GM12878 (cell line): ENCODE measurements around the gene ADCY9. TPM values are rescaled to one million over a fixed set of nuclear protein-coding genes. Genes with fewer than 3 reads are reported as not detected.

Source experiments
- ATAC-seq: fragments of 200-7000 bp; cut with Tn5 transposase; 3 replicates; pipeline ENCODE4 v1.9.1; 2020; ENCODE audit warnings: mild to moderate bottlenecking, moderate library complexity
- BruUV-seq: library from RNA; stranded (reverse); fragments of 400-500 nt; replicated peaks from 2 replicates; lab custom pipeline; 2021; lab: Mats Ljungman, UMichigan
- CTCF ChIA-PET: fragments of 300-600 bp; sonication (Branson Sonifier 250); formaldehyde crosslinking; extraction: SDS; loops from one replicate; lab custom pipeline; 2021; ENCODE audit warnings: inconsistent platforms; lab: Yijun Ruan, JAX
- POLR2A ChIA-PET: fragments of 350-600 bp; formaldehyde crosslinking; extraction: SDS; loops from one replicate; lab custom pipeline; 2021; ENCODE audit warnings: inconsistent platforms; lab: Charles Lee
- RAD21 ChIA-PET: fragments of 300-600 bp; sonication (Branson Sonifier 250); formaldehyde crosslinking; loops from one replicate; lab custom pipeline; 2023; ENCODE audit warnings: antibody characterized with exemption; ENCODE audit not compliant: unreplicated experiment; lab: Charles Lee
- SMC1A ChIA-PET: fragments of 300-600 bp; sonication (Branson Sonifier 250); formaldehyde crosslinking; loops from one replicate; lab custom pipeline; 2023; ENCODE audit not compliant: unreplicated experiment, uncharacterized antibody; lab: Charles Lee
- DNase-seq: peaks from one replicate; pipeline ENCODE4 v3.0.0-alpha.2; 2011; ENCODE audit warnings: low read depth, low spot score
- FAIRE-seq: peaks from 3 replicates; lab custom pipeline; 2011; peaks lifted over from hg19 to GRCh38; lab: Jason Lieb, UNC
- H2AFZ ChIP-seq: 2 replicates; pipeline ENCODE4 v1.6.0; 2011; ENCODE audit warnings: low read depth, low read length, control low read depth; ENCODE audit not compliant: control insufficient read depth
- H3K27ac ChIP-seq: 2 replicates; pipeline ENCODE4 v1.5.1; 2011; ENCODE audit warnings: control low read depth; ENCODE audit not compliant: control insufficient read depth, insufficient read depth
- H3K27me3 ChIP-seq, 2 experiments: replicated peaks in 1 of 2; 2 replicates each; pipeline versions ENCODE4 v1.6.0 to v1.6.1; 2011; ENCODE audit warnings: low read length in 1 of 2; ENCODE audit not compliant: control insufficient read depth in 2 of 2, insufficient read depth in 2 of 2
- H3K36me3 ChIP-seq, 2 experiments: 2 replicates each; pipeline ENCODE4 v1.5.1; 2011; ENCODE audit warnings: low read length in 1 of 2; ENCODE audit not compliant: control insufficient read depth in 2 of 2, insufficient read depth in 2 of 2
- H3K4me1 ChIP-seq: 2 replicates; pipeline ENCODE4 v1.6.1; 2011; ENCODE audit warnings: mild to moderate bottlenecking, low read length, moderate library complexity, mixed read lengths; ENCODE audit not compliant: control insufficient read depth, insufficient read depth
- H3K4me2 ChIP-seq: 2 replicates; pipeline ENCODE4 v1.6.0; 2011; ENCODE audit warnings: control low read depth; ENCODE audit not compliant: control insufficient read depth, insufficient read depth
- H3K4me3 ChIP-seq: fragments of 200-600 bp; sonication (generic); 2 replicates; pipeline ENCODE4 v1.5.1; 2016
- H3K79me2 ChIP-seq: 2 replicates; pipeline ENCODE4 v1.6.0; 2011; ENCODE audit warnings: low read length; ENCODE audit not compliant: control insufficient read depth, insufficient read depth
- H3K9ac ChIP-seq: 2 replicates; pipeline ENCODE4 v1.8.0; 2011; ENCODE audit warnings: low read length, control low read depth, mixed read lengths; ENCODE audit not compliant: control insufficient read depth, insufficient read depth
- H3K9me3 ChIP-seq: replicated peaks from 3 replicates; pipeline ENCODE4 v1.5.1; 2011; ENCODE audit warnings: mild to moderate bottlenecking, low read length; ENCODE audit not compliant: control insufficient read depth, insufficient read depth
- H4K20me1 ChIP-seq: 2 replicates; pipeline ENCODE4 v1.6.0; 2011; ENCODE audit not compliant: control insufficient read depth, insufficient read depth
- BCL3 ChIP-seq: IDR thresholded peaks from 2 replicates; pipeline ENCODE4 v1.6.1; 2011; ENCODE audit warnings: borderline replicate concordance, low read depth, mild to moderate bottlenecking, moderate library complexity, low read length; ENCODE audit not compliant: insufficient read depth, poor library complexity, severe bottlenecking
- CHD1 ChIP-seq: IDR thresholded peaks from 2 replicates; pipeline ENCODE4 v1.6.1; 2012; ENCODE audit warnings: low read depth, low read length, improper control_type of control experiment
- FOXM1 ChIP-seq: IDR thresholded peaks from 2 replicates; pipeline ENCODE4 v1.6.1; 2012; ENCODE audit warnings: low read depth, mild to moderate bottlenecking, inconsistent platforms, low read length, moderate library complexity
- KAT2A ChIP-seq: conservative IDR thresholded peaks from 2 replicates; pipeline ENCODE4 v1.6.1; 2011; ENCODE audit warnings: low read depth, low read length; ENCODE audit not compliant: control insufficient read depth
- NFXL1 ChIP-seq: fragments of 450-650 bp; IDR thresholded peaks from 2 replicates; pipeline ENCODE4 v1.6.1; 2017; ENCODE audit warnings: antibody characterized with exemption, mild to moderate bottlenecking, borderline replicate concordance
- NR2F1 ChIP-seq: fragments of 450-650 bp; conservative IDR thresholded peaks from 2 replicates; pipeline ENCODE4 v1.6.1; 2017; ENCODE audit warnings: mild to moderate bottlenecking
- POLR2A ChIP-seq: IDR thresholded peaks from 2 replicates; pipeline ENCODE4 v1.6.1; 2011; ENCODE audit warnings: low read depth, mild to moderate bottlenecking, low read length
- STAT1 ChIP-seq: fragments of 450-650 bp; conservative IDR thresholded peaks from 2 replicates; pipeline ENCODE4 v1.6.1; 2014; ENCODE audit warnings: antibody characterized with exemption, mild to moderate bottlenecking
- STAT3 ChIP-seq: IDR thresholded peaks from 2 replicates; pipeline ENCODE4 v1.6.1; 2011; ENCODE audit warnings: low read depth, low read length, improper control_type of control experiment
- TAF1 ChIP-seq: IDR thresholded peaks from 2 replicates; pipeline ENCODE4 v1.6.1; 2011; ENCODE audit warnings: mild to moderate bottlenecking, low read depth, low read length, borderline replicate concordance
- TBL1XR1 ChIP-seq: IDR thresholded peaks from 2 replicates; pipeline ENCODE4 v1.6.1; 2012; ENCODE audit warnings: low read depth, low read length, improper control_type of control experiment
- USF1 ChIP-seq: IDR thresholded peaks from 2 replicates; pipeline ENCODE4 v1.6.1; 2011; ENCODE audit warnings: borderline replicate concordance, low read depth, mild to moderate bottlenecking, moderate library complexity, mixed read lengths, low read length; ENCODE audit not compliant: insufficient read depth; ENCODE audit errors: extremely low read length
- ZBED1 ChIP-seq: IDR thresholded peaks from 2 replicates; pipeline ENCODE4 v1.6.1; 2016; ENCODE audit warnings: borderline replicate concordance
- ZNF622 ChIP-seq: fragments of 450-650 bp; IDR thresholded peaks from 2 replicates; pipeline ENCODE4 v1.6.1; 2017; ENCODE audit warnings: mild to moderate bottlenecking, inconsistent platforms
- WGBS: methylation state at CpG from one replicate; pipeline ENCODE4 v1.1.6; 2016; ENCODE audit warnings: low lambda C conversion rate; ENCODE audit not compliant: insufficient replicate concordance, insufficient coverage; ENCODE audit errors: missing lambda C conversion rate; 5-methylcytosine and 5-hydroxymethylcytosine counted together
- in situ Hi-C: fragments of 300-500 bp; cut with MboI; formaldehyde crosslinking; loops from 9 replicates; pipeline ENCODE4 v1.14.3; 2018; ENCODE audit warnings: mixed read lengths
- intact Hi-C: fragments of 100-400 bp; cut with micrococcal nuclease; formaldehyde crosslinking; loops from one replicate; pipeline ENCODE4 v1.14.2; 2022; ENCODE audit not compliant: unreplicated experiment
- polyA plus RNA-seq, 11 experiments: library from polyadenylated mRNA; depleted of rRNA in 4 of 11; unstranded in 6 of 11; stranded (reverse) in 5 of 11; fragments of >200 nt; fragmentation: Nextera tagmentation in 4 of 11; fragmentation: Illumina TruSeq in 1 of 11; extraction: Ambion mirVana in 4 of 11; extraction: Trizol in 1 of 11; gene quantifications; 1 replicate in 1 of 11; 2 replicates in 10 of 11; pipeline versions ENCODE4 v1.2.1 to v1.2.3, GENCODE V29; 2011 to 2016; ENCODE audit warnings: inconsistent platforms in 2 of 11, missing spikeins in 2 of 11, low read depth in 1 of 11
- total RNA-seq, 4 experiments: library from RNA; depleted of rRNA in 3 of 4; stranded (reverse); fragments of >200 nt in 3 of 4; fragmentation: Illumina TruSeq in 1 of 4; extraction: Trizol in 1 of 4; gene quantifications; 2 replicates each; pipeline versions ENCODE4 v1.2.1 to v1.2.3, GENCODE V29; 2013 to 2021

Gene ADCY9
- total and polyA plus RNA-seq, 10 of the 15 experiments (the other 5 are each of a cell fraction or from before 2014, with no cell fraction given), result 0.09 to 0.41 (median 0.15) TPM; not detected in 3

GRCh38 chr16:4101421-4102219, 14.6 kb downstream of the ADCY9 start:
- H3K36me3 ChIP-seq, result no peaks in the 10 kb centered on the region

GRCh38 chr16:4098501-4098900, 17.7 kb downstream of the ADCY9 start:
- ATAC-seq (no peak), FAIRE-seq (no peak), DNase-seq (no peak)
- in situ Hi-C loops, result no loop called here
- POLR2A ChIA-PET, result no interaction called here
- 74% methylated on average over 4 of the region's 4 CpGs for WGBS
- CTCF ChIA-PET, result interaction anchor here (1.1 kb wide), 1 partner anchor 155 kb away, joined by 3 read pairs; no protein-coding TSS in a partner anchor
- Histone ChIP-seq H3K4me1 (no peaks in the 10 kb centered on the region), H3K27ac (no peak overlapping the region), H3K4me2 (no peak overlapping the region), H4K20me1 (no peaks in the 10 kb centered on the region), H3K36me3 (no peaks in the 10 kb centered on the region), H3K79me2 (no peaks in the 10 kb centered on the region), H3K9ac (no peak overlapping the region), H3K27me3 (no peaks in the 10 kb centered on the region), H3K9me3 (no peaks in the 10 kb centered on the region), H3K4me3 (no peak overlapping the region), H2AFZ (no peak overlapping the region)
- RAD21 ChIA-PET, result no interaction called here
- BruUV-seq, result no TSS peak
- intact Hi-C loops, result no loop called here
- SMC1A ChIA-PET, result no interaction called here
- TF ChIP-seq ZNF622 (no peak), NFXL1 (no peak), POLR2A (no peak), TBL1XR1 (no peak), USF1 (no peak), ZBED1 (no peak), KAT2A (no peak), TAF1 (no peak), FOXM1 (no peak)

More at GRCh38 chr16:4101421-4102219, 14.6 kb downstream of the ADCY9 start:
- no peak overlapping the region for H2AFZ ChIP-seq
- WGBS, result 52% methylated on average over 20 of the region's 20 CpGs
- no peak overlapping the region for H3K27ac ChIP-seq
- H3K4me3 ChIP-seq, result no peak overlapping the region
- POLR2A ChIA-PET, result no interaction called here
- TF ChIP-seq CHD1, result no peak
- no peak for TF ChIP-seq NR2F1
- no peak for TF ChIP-seq STAT1
- no peak for TF ChIP-seq BCL3
- no peak for TF ChIP-seq STAT3
- DNase-seq (no peak), ATAC-seq (no peak), FAIRE-seq (no peak)
- H3K4me1 ChIP-seq, result no peaks in the 10 kb centered on the region
- no peaks in the 10 kb centered on the region for H3K79me2 ChIP-seq
- BruUV-seq, result no TSS peak
- H3K27me3 ChIP-seq, result no peaks in the 10 kb centered on the region; a peak in 1 of 4 replicates
- SMC1A ChIA-PET, result no interaction called here
- RAD21 ChIA-PET, result no interaction called here
- no peak overlapping the region for H3K9ac ChIP-seq
- H4K20me1 ChIP-seq, result no peaks in the 10 kb centered on the region
- intact Hi-C loops (no loop called here), in situ Hi-C loops (no loop called here)
- no peaks in the 10 kb centered on the region for H3K9me3 ChIP-seq
- CTCF ChIA-PET, result no interaction called here
- H3K4me2 ChIP-seq, result no peak overlapping the region
